Forelimb muscle (tissue), 1 donor: ENCODE measurements around the gene SLC13A3. TPM values are rescaled to one million over a fixed set of nuclear protein-coding genes. Genes with fewer than 3 reads are reported as not detected.

Experiments
- DNase-seq: peaks from one replicate; pipeline ENCODE4 v3.0.0-alpha.2; 2013; ENCODE audit warnings: low read depth
- polyA plus RNA-seq: library from polyadenylated mRNA; unstranded; fragments of 120-200 nt; gene quantifications from one replicate; pipeline ENCODE4 v1.2.1, GENCODE V29; 2013; ENCODE audit not compliant: insufficient read length

SLC13A3 gene
- polyA plus RNA-seq, 1 donor = 3.3 TPM

DNA sequence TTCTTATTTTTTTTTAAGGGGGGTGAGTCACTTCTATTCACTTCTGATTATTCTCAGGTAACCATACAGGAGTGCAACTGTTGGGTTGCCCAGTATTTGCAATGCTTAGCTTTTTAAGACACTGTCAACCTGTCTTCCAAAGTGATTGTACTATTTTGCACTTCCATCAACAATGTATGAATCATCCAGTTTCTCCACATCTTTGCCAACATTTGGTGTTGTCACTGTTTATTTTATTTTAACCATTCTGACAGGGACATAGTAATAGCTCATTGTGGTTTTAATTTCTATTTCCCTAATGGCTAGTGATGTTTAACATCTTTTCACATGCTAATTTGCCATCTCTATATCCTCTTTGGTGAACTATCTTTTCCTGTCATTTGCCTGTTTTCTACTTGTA, 1.4 kb upstream of the SLC13A3 start:
- DNase-seq = no peak

DNA sequence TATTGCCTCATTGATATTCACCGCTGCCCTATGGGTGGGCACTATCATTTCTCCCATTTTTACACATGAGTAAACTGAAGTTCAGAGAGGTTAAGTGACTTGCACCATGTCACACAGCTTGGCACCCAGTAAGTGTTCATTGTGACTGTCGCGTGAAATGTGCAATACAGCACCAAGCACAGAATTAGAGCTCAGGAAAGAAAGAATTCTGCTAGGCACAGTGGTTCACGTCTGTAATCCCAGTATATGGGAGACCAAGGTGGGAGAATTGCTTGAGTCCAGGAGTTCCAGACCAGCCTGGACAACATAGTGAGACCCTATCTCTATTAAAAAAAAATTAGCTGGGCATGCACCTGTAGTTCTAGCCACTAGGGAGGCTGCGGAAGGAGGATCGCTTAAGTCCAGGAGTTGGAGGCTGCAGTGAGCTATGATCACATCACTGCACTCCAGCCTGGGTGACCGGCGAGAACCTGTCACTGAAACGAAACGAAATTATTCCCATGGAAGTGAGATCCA, 626 bp downstream of the SLC13A3 start:
- no peak for DNase-seq

DNA sequence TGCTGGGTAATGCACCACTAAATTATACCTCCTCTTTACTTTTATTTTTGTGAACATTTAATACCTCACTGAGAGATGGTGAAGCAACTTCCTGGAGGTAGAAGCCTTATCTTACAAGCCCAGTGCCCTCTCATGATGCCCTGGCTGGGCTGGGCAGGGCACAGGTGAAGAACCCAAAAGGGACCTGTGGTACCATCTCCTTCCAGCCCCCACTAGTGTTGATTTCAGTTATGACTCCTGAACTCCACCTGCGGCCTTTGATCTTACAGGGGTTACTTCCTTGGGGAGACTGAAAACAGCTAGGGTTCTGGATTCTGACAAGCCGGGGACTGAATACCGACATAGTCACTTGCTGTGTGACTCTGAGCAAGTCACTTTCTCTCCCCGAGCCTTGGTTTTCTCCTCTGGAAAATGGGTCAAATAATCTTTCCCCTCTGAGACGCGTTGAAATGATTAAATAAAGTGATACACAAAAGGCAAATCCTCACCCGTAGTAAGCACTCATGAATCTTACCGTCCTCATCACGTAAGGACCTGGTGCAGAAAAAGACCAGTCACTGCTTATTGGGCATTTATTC, 1.2 kb downstream of the SLC13A3 start:
- DNase-seq = no peak

DNA sequence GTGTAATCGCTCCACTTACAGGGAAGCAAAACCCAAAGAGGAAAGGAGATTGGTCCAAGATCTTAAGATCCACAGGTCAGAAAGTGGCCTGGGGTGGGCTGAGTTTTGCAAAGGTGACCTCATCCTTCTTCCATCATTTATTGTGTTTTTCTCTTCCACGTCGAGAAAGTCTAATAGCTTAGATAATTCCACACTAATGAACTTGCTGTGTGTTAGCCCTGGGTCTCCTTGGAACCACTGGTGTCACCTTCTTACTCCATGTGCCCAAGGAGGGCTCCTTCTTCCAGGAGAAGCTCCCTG, 1.7 kb downstream of the SLC13A3 start:
- DNase-seq = no peak

DNA sequence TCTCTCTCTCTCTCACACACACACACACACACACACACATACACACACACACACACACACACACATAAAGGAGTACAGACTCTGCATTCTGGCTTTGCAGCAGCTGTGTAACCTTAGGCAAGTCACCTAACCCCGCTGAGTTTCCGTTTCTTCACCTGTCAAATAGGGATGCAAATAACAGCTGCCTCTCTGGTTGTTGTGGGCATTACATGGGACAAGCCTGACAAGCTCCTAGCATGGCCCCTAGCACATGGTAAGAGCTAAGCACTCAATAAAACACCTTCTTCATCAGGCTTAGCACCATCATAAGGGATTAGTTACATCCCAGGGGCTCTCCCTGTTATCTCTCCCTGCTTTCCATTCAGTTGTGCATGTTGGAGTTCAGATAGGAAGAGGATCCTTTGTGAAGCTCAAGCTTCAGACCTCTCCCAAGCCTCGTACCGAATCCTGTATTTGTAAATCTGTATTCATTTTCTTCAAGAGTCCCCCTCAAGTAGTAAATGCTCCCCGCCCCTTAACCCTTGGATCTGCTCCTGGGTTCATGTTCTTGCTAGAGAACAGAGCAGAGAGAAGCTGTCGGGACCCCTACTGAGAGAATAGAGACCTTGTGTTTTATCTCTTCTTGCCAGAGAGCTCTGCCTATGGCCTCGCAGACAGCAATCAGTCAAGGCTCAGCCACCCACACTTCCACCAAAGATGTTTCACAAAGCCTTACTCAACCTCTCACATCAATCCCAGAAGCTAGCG, 2.2 kb downstream of the SLC13A3 start:
- DNase-seq = no peak

DNA sequence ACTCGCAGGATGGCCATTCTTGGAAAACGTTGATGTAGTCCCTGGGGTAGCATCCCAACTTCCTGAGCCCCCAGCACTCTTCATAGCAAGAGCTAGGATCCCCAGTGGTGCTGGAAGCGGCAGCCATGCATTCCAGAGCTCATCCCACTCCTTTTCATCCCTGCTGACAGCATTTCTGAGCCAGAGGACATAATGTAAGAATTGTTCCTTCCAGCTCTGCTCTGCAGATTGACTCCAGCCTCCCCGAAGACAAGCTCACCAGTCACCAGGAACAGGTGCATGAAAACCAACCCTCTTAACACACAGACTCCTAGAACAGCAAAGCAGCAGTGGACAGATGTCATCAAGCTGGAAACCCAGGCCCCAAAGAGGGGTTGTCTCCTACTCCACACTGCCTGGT, 3.8 kb downstream of the SLC13A3 start:
- DNase-seq = no peak

DNA sequence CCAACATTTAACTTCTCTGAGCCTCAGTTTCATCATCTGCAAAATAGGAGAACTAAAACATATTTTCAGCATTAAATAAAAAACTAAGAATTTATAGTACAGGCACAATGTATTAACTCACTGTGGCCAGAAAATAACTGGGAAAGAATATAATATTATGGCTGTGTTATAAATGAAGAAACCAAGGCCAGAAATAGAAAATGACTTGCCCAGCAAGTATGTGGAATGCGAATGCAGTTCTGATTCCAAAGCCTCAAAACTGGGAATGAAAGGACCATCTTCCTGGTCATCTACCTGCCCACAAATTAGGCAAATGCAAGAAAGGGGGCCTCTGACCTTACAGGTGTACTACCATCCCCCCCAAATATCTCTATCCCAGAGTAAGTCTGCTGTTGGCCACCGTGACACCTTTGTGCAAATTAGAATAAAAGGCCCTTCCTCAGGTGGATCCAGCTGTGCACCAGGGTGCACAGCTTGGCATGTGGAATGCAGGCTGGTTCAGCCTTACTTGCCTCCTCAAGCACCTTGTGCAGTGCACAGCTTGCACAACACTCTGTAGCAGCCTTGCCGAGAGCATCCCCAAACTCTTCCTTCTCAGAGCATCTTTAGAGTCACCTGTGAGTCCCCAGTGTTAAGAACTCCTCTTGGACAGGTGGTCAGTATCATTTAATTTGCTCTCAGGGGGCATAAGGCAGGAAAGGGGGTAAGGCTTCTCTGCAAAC, 4.4 kb downstream of the SLC13A3 start:
- DNase-seq = no peak

DNA sequence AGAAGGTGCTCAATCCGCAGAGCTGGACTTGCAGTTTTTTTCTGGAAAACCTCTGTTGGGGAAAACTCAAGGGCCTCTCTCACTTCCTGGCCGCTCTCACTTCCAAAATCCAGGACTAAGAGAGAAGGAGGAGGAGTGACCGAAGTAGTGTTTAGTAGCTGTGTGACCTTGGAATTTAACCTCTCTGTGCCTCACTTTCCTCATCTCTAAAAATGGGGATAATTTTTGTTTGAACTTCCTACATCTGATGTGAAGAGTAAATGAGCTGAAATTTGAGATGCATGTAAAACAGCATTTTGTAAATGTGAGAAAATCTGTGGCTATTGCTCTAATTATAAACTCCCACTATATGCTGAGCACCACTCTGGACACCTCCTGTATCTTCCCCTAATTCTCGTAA, 5.1 kb downstream of the SLC13A3 start:
- DNase-seq = no peak

DNA sequence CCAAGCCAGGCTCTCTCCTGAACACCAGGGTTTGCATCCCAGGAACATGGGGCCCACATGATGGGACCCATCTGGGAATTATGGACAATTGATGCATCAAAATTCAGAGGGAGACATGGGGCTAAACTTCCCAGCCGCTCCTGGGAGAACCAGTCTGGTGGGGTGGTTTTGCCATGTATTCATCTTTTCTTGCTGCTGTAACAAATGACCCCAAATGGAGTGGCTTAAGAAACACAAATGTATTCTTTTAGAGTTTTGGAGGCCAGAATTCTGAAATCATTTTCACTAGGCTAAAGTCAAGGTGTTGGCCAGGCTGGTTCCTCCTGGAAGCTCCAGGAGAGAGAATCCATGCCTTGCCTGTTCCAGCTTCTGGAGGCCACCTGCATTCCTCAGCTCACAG, 6.5 kb downstream of the SLC13A3 start:
- no peak for DNase-seq

DNA sequence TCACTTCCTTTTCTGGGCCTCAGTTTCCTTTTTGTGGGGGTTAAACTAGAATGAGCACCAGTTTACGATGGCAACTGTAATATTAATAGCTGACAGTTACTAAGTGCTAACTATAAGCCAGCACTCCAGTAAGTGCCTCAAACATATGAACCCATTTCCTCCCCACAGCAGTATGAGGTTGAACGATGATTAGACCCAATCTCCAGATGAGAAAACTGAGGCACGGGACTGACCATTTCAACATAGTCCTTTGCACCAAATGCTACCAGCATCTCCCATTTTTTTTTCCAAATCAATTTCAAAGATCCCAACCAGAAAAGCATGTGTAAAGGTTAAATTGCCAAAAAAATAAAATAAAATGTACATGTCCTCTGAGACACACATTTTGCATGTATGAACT, 7.1 kb downstream of the SLC13A3 start:
- DNase-seq = no peak

DNA sequence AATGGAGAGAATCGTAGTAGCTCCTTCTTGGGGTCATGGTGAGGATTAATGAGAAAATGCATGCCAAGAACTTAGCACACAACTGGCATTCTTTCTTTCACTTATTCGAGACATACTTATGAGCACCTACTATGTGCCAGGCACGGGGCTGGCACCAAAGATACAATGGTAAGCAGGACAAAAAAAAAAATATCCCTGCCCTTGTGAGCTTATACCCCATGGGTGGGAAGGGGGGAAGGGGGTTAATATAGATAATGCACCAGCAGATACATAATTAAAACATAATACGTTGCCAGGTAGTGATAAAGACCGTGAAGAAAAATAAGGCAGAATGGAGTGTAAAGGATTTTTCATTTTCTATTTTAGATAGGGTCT, 8.3 kb downstream of the SLC13A3 start:
- DNase-seq = no peak

DNA sequence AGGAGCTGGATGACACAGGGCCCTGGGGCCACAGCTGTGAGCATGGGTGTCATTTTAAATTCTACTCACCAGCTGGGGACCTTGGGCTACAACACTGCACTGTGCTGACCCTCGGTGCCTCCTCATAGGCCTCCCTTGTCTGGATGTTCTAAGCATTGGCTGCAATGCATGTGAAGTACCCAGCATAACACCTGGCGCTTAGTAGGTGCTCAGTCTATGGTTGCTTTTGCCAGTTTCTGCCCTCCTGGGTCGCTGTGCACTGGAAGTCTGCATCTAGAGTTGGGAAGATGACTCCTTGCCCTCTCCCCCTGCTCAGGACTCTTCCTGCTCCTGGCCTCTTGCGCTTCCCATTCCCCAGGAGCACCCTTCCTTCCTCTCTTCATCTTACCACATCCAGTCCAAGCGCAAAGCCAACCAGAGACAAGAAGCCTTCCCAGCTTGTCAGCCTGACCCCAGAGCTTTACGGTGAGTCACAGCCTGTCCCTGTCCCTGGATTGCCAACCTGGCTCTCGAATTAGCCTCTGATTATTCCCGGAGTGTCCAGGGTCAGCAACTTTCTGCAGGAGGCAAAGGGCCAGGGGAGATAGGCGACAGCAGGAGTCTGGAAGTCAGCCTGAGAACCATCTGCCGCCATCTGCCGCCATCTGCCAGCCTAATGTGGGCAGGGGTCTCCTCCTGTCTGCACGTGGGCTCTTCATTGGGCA, 8.8 kb downstream of the SLC13A3 start:
- DNase-seq = no peak

DNA sequence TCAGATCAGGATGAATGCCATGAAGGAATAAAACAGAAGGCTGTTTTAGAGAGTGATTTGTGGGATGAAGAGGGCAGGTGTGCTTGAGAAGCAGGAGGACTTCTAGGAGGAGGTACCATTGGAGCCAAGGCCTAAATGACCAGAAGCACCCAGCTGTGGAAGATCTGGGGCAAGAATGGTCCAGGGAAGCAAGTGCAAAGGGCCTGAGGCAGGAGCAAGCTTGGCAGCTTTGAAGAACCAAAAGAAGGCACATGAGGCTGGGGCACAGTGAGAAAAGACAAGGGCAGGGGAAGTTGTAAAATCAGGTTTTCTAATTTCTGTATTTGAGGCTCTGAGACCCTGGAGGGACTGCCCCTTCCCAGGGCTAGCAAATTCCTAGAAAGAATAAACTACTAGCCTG, 9.8 kb downstream of the SLC13A3 start:
- no peak for DNase-seq

DNA sequence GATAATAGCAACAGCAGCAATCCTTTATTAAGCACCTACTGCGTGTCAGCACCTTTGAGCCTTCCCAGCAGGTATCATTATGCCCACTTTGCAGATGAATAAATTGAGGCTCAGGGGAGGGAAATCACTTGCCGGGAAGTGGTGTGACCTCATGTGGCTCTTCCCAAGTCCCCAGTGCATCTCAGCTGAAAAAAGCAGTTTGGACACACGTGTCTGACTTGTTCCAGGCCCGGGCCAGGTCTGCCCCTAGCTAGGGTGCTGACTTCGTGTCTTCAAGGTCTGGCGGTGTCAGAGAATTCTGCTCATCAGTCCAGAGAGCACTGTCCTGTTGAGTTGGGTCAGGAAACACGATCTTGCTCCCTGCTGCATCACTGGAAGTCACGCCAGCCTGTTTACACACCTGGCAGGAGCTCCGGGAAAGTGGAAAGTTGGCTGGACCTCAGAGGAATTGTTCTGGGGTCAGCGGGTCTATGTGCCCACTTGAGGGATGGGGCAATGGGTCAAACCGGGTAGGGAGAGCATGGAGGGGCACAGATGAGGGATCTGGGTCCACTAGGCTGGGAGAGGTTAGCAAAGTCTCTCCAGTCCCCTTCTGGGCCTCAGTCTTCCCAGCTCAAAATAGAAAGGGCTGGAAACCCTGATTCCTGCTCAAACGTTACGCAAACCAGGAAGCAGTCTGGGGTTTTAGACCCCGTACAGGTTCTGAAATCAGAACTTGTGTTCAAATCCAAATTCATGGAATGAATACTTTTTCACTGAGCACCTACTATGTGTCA, 10.5 kb downstream of the SLC13A3 start:
- no peak for DNase-seq

DNA sequence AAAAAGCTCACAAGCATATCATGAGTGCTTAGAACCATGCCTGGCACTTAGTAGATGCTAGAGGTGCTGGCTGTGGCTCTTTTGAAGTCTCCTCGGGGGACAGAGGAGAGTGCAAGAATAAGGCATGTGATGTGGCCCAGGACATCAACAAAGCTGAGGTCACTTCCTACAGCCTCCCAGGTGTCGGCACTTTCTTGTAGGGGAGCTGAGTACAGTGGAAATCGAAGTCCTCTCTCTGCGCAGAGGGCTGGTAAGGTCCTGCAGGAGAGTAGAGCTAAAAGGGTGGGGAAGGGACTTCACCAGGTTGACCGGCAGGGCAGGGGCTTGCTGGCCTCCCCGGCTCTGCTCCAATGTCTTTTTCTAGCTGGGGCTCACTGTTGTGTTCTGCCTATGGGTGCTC, 11.2 kb downstream of the SLC13A3 start:
- no peak for DNase-seq

DNA sequence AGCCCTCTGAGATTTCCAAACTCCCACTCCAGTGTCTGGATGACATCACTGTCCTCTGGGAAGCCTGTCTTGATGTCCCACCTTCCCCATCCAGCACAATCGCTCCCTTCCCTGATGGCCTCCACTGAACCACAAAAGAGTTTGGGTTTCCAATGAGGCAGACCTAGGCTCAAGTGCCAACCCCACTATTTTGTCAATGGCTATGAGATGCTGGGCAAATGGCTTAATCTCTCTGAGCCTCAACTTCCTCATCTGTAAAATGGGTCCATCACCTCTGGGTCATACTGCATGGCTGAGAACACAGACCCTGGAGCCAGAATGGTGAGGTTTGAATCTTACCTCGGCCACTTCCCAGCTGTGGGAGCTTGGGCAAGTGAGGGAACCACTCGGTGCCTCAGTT, 11.7 kb downstream of the SLC13A3 start:
- no peak for DNase-seq

DNA sequence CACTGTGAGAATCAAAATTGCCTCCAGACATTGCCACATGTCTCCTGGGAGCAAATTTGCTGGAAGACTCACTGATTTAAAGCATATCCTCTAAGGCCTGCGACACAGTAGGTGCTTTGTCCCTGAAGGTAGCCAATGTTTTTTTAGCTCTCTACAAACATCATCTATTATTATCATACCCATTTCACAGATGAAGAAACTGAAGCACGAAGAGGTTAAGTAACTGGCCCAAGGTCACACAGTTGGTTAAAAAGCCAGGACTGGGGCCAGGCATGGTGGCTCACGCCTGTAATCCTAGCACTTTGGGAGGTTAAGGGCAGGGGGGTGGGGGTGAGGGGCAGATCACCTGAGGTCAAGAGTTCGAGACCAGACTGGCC, 12.4 kb downstream of the SLC13A3 start:
- no peak for DNase-seq

DNA sequence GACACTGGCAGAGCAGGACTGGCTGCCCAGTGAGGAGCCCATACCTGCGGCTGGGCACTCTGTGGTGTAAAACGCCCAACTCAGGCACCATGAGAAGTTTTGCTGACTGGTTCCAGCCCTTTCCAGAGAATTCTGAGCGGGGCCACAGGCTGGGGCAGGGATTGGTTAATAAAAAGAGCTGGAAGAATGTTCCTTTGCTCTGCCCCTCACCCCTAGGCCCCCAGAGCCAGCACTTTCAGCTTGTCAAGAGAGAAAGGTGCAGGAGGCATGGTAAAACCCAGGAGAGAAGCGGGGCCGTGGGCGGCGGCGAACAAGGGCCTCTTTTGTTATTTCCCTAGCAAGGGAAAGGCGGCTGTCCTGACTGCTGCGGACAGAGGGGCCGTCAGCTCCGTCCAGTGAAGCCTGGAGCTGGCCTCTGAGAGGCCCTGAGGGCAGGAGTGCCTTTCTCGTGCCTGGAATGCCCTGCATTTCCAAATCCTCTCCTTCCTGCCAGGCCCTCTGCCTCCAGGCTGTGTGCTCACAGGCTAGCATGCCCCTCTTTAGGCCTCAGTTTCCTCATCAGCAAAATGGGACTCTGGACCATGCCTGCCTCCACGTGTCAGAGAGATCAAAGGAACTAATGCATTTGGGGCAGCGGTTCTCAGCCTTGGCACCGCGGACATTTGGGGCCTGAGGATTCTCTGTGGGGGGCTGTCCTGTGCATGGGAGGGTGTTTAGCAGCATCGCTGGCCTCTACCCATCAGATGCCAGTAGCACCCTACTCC, 12.9 kb downstream of the SLC13A3 start:
- DNase-seq = no peak

DNA sequence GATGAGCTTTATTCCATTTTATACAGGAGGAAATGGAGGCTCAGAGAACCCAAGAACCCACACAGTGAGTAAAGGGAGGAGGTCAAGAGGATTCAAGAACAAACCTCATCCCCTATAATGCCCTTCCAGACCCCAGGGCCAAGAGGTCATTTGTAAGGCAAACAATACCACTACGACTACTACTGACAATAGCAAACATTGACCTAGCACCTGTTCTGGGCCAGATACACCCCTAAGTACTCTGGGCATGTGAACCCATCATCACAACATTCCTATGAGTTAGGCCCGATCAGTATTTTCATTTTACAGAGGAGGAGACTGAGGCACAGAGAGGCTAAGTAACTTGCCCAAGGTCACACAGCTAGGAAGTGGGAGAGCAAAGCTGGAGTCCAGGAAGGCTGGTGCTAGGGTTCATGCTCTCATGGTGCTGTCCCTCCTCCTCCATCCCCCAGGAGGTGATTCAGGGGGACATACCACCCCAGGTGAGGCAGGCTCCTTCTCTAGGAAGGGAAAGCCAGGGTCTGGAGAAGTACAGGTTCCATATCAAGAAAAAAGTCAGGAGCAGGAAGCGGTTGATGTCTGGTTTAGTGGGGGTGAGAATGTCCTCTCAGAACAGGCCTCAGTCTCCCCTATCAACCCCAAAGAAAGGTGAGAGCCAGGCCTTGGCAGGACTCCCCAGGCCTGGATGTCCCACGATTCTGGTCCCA, 13.7 kb downstream of the SLC13A3 start:
- DNase-seq = no peak

DNA sequence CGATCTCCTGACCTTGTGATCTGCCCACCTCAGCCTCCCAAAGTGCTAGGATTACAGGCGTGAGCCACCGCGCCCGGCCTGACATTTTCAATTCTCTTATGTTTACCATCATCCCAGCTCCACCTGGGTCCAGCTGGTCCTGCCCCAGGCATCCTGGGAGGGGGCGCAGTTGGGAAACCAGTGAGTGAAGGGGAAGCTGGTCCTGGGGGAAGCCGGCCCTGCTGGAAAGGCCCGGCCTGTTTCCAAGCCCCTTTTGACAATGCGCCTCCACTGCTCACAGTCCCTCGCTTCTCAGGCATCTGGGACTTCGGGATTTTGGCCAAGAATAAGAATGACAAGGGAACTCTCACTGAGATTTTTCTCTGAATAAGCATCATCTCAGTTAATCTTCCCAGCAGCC, 14.2 kb downstream of the SLC13A3 start:
- DNase-seq = no peak
